ENCODE measurements around the gene PPP1R16B. TPM values are rescaled to one million over a fixed set of nuclear protein-coding genes. Genes with fewer than 3 reads are reported as not detected.

The PPP1R16B gene
- total RNA-seq, 1 experiment from 2014 or later: 19.8 TPM

- Histone ChIP-seq H3K36me3 (replicated peaks; ENCODE audit: control insufficient read depth, insufficient read depth, low read length) (no peaks in the 10 kb centered on the region), H3K4me3 (ENCODE audit: insufficient read depth, low read depth, low read length) (no peak overlapping the region), H3K27me3 (ENCODE audit: control insufficient read depth, insufficient read depth, low read length) (no peaks in the 10 kb centered on the region)
- DNase-seq: no peak
These were observed 57.7 kb downstream of the PPP1R16B start for GRCh38 chr20:38863024-38863851.

GRCh38 chr20:38864662-38865061 is 59.2 kb downstream of the PPP1R16B start:
- Histone ChIP-seq H3K36me3 (replicated peaks; ENCODE audit: control insufficient read depth, insufficient read depth, low read length) (no peaks in the 10 kb centered on the region), H3K27me3 (ENCODE audit: control insufficient read depth, insufficient read depth, low read length) (no peaks in the 10 kb centered on the region), H3K4me3 (ENCODE audit: insufficient read depth, low read depth, low read length) (no peak overlapping the region)
- DNase-seq: no peak

- no peaks in the 10 kb centered on the region for H3K27me3 ChIP-seq (ENCODE audit: control insufficient read depth, insufficient read depth, low read length)
- no peak for DNase-seq
- no peak overlapping the region for H3K4me3 ChIP-seq (ENCODE audit: insufficient read depth, low read depth, low read length)
- H3K36me3 ChIP-seq (replicated peaks; ENCODE audit: control insufficient read depth, insufficient read depth, low read length): no peaks in the 10 kb centered on the region
These were observed 61.0 kb downstream of the PPP1R16B start for GRCh38 chr20:38866265-38867061.

- DNase-seq: no peak
- H3K4me3 ChIP-seq (ENCODE audit: insufficient read depth, low read depth, low read length): no peak overlapping the region
- H3K27me3 ChIP-seq (ENCODE audit: control insufficient read depth, insufficient read depth, low read length): no peaks in the 10 kb centered on the region
- no peaks in the 10 kb centered on the region for H3K36me3 ChIP-seq (replicated peaks; ENCODE audit: control insufficient read depth, insufficient read depth, low read length)
These were observed 61.5 kb downstream of the PPP1R16B start for GRCh38 chr20:38867062-38867359.

- Histone ChIP-seq H3K27me3 (ENCODE audit: control insufficient read depth, insufficient read depth, low read length) (no peaks in the 10 kb centered on the region), H3K4me3 (ENCODE audit: insufficient read depth, low read depth, low read length) (no peak overlapping the region), H3K36me3 (replicated peaks; ENCODE audit: control insufficient read depth, insufficient read depth, low read length) (no peaks in the 10 kb centered on the region)
- no peak for DNase-seq
These were observed 65.4 kb downstream of the PPP1R16B start for GRCh38 chr20:38870733-38871559.

GRCh38 chr20:38871560-38871953 is 66.1 kb downstream of the PPP1R16B start:
- Histone ChIP-seq H3K27me3 (ENCODE audit: control insufficient read depth, insufficient read depth, low read length) (no peaks in the 10 kb centered on the region), H3K4me3 (ENCODE audit: insufficient read depth, low read depth, low read length) (no peak overlapping the region), H3K36me3 (replicated peaks; ENCODE audit: control insufficient read depth, insufficient read depth, low read length) (no peaks in the 10 kb centered on the region)
- no peak for DNase-seq

- Histone ChIP-seq H3K27me3 (ENCODE audit: control insufficient read depth, insufficient read depth, low read length) (no peaks in the 10 kb centered on the region), H3K36me3 (replicated peaks; ENCODE audit: control insufficient read depth, insufficient read depth, low read length) (no peaks in the 10 kb centered on the region), H3K4me3 (ENCODE audit: insufficient read depth, low read depth, low read length) (no peak overlapping the region)
- DNase-seq: no peak
These were observed 66.5 kb downstream of the PPP1R16B start for GRCh38 chr20:38872036-38872435.

GRCh38 chr20:38872491-38873049 is 67.1 kb downstream of the PPP1R16B start:
- no peak overlapping the region for H3K4me3 ChIP-seq (ENCODE audit: insufficient read depth, low read depth, low read length)
- no peaks in the 10 kb centered on the region for H3K27me3 ChIP-seq (ENCODE audit: control insufficient read depth, insufficient read depth, low read length)
- no peaks in the 10 kb centered on the region for H3K36me3 ChIP-seq (replicated peaks; ENCODE audit: control insufficient read depth, insufficient read depth, low read length)
- no peak for DNase-seq

GRCh38 chr20:38873050-38873581 is 67.6 kb downstream of the PPP1R16B start:
- H3K36me3 ChIP-seq (replicated peaks; ENCODE audit: control insufficient read depth, insufficient read depth, low read length): no peaks in the 10 kb centered on the region
- no peak for DNase-seq
- H3K4me3 ChIP-seq (ENCODE audit: insufficient read depth, low read depth, low read length): no peak overlapping the region
- H3K27me3 ChIP-seq (ENCODE audit: control insufficient read depth, insufficient read depth, low read length): no peaks in the 10 kb centered on the region

- Histone ChIP-seq H3K27me3 (ENCODE audit: control insufficient read depth, insufficient read depth, low read length) (no peaks in the 10 kb centered on the region), H3K4me3 (ENCODE audit: insufficient read depth, low read depth, low read length) (no peak overlapping the region), H3K36me3 (replicated peaks; ENCODE audit: control insufficient read depth, insufficient read depth, low read length) (no peaks in the 10 kb centered on the region)
- no peak for DNase-seq
These were observed 69.1 kb downstream of the PPP1R16B start for GRCh38 chr20:38874460-38875174.

- no peak for DNase-seq
- no peaks in the 10 kb centered on the region for H3K27me3 ChIP-seq (ENCODE audit: control insufficient read depth, insufficient read depth, low read length)
- H3K4me3 ChIP-seq (ENCODE audit: insufficient read depth, low read depth, low read length): no peak overlapping the region
- no peaks in the 10 kb centered on the region for H3K36me3 ChIP-seq (replicated peaks; ENCODE audit: control insufficient read depth, insufficient read depth, low read length)
These were observed 69.9 kb downstream of the PPP1R16B start for GRCh38 chr20:38875175-38875993.

GRCh38 chr20:38877483-38877882 is 72.0 kb downstream of the PPP1R16B start:
- Histone ChIP-seq H3K27me3 (ENCODE audit: control insufficient read depth, insufficient read depth, low read length) (no peaks in the 10 kb centered on the region), H3K36me3 (replicated peaks; ENCODE audit: control insufficient read depth, insufficient read depth, low read length) (no peaks in the 10 kb centered on the region), H3K4me3 (ENCODE audit: insufficient read depth, low read depth, low read length) (no peak overlapping the region)
- DNase-seq: no peak

- peak; percentile 85 for DNase-seq
- no peaks in the 10 kb centered on the region for H3K36me3 ChIP-seq (replicated peaks; ENCODE audit: control insufficient read depth, insufficient read depth, low read length)
- H3K27me3 ChIP-seq (ENCODE audit: control insufficient read depth, insufficient read depth, low read length): no peaks in the 10 kb centered on the region
- H3K4me3 ChIP-seq (ENCODE audit: insufficient read depth, low read depth, low read length): no peak overlapping the region
These were observed 73.4 kb downstream of the PPP1R16B start for GRCh38 chr20:38878866-38879265.
